Measurements from ENCODE around the gene TMEM253. TPM values are rescaled to one million over a fixed set of nuclear protein-coding genes. Genes with fewer than 3 reads are reported as not detected.

TMEM253 gene
- total RNA-seq, 1 donor from 2014 or later: under 0.01 TPM

DNA sequence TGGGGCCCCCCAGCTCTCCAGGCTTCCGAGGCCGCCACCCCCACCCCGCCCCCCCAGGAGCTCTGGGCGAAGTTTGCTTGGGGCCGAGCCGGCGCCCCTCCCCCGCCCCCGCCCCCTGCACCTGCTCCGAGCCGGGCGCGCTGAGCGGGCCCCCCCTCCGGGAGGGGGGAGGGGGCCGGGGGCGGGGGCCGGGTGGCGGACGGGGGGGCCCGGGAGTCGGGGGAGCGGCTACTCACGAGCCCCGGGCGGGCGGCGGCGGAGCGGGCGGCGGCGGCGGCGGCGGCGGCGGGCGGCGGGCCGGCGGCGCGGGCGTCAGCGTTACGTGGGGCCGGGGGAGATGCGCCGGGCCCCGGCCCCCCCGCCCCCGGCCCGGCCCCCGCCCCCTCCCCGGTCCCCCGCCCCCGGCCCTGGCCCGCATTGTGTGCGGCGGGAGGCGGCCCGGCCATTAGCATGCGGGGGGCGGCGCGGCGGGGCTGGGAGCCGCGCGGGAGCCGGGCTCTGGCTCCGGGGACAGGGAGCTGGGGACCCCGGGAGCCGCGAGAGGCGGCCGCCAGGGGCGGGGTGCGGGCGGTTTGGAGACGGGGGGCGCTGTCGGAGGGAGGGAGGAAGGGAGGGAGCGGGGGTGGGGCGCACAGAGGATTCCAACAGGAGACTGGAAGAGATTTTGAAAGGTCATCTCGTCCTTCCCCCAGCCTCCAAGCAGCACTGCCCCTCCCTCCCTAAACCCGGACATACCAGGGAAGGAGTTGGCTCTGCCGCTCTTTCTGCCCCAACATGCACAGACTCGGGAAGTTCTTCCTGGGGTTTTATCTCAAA, 2.6 kb upstream of the TMEM253 start, which contains the start of gene ZNF219:
TSS of gene ZNF219 (minus strand) at position 580 of the 816 bp plus-strand sequence. CDS start 5,064 bp downstream, outside the sequence.
- TF ChIP-seq, protein P1, sequence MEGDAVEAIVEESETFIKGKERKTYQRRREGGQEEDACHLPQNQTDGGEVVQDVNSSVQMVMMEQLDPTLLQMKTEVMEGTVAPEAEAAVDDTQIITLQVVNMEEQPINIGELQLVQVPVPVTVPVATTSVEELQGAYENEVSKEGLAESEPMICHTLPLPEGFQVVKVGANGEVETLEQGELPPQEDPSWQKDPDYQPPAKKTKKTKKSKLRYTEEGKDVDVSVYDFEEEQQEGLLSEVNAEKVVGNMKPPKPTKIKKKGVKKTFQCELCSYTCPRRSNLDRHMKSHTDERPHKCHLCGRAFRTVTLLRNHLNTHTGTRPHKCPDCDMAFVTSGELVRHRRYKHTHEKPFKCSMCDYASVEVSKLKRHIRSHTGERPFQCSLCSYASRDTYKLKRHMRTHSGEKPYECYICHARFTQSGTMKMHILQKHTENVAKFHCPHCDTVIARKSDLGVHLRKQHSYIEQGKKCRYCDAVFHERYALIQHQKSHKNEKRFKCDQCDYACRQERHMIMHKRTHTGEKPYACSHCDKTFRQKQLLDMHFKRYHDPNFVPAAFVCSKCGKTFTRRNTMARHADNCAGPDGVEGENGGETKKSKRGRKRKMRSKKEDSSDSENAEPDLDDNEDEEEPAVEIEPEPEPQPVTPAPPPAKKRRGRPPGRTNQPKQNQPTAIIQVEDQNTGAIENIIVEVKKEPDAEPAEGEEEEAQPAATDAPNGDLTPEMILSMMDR (IDR thresholded peaks at IDR 0.05; ENCODE audit: insufficient read depth, low read length, severe bottlenecking): peak; percentile 2
- Histone ChIP-seq H3K4me3 (ENCODE audit: low read depth, low read length) (peak within 1 kb of the TSS; percentile 50), H3K27me3 (ENCODE audit: control insufficient read depth, insufficient read depth, low read length) (no peaks in the 10 kb centered on the region), H3K36me3 (ENCODE audit: control insufficient read depth, insufficient read depth, low read length) (no peaks in the 10 kb centered on the region)
- no peak for FAIRE-seq
- peak; percentile 82 for DNase-seq (ENCODE audit: low read depth)

DNA sequence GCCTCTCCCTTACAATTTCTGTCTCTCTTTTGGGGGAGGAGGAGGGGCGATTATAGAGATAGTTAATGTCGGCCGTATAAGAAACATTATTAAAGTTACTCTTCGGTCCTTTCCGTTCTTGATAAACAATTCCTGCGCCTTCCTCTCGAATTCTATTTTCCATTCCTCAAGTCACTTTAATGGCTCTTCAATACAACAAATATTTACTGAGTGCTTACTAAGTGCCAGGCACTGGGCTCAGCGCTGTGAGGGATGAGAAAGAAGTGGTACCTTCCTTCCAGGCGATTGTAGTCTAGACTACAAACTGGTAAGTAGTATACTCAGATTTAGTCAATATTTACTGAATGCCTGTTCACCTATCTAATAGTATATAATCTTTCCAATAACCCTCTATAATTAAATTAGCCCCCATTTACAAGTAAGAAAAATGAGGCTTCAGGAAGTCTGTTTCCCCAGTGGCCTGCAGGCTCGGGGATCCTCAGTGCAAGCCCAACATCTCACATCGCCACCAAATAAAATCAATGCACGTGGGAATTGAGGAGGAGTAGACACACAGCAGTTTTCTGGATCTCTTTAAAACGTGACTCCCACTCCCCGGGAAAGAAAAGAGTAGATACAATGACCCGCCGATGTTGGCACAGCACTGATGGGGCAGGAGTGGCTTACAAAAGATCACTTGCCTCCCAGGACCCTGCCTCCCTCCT, 1.8 kb upstream of the TMEM253 start:
- Histone ChIP-seq H3K36me3 (ENCODE audit: control insufficient read depth, insufficient read depth, low read length) (no peaks in the 10 kb centered on the region), H3K27me3 (ENCODE audit: control insufficient read depth, insufficient read depth, low read length) (no peaks in the 10 kb centered on the region), H3K4me3 (ENCODE audit: low read depth, low read length) (peak overlapping the region; percentile 50)
- DNase-seq (ENCODE audit: low read depth) (no peak), FAIRE-seq (no peak)
- TF ChIP-seq, protein P1 (IDR thresholded peaks at IDR 0.05; ENCODE audit: insufficient read depth, low read length, severe bottlenecking): no peak

DNA sequence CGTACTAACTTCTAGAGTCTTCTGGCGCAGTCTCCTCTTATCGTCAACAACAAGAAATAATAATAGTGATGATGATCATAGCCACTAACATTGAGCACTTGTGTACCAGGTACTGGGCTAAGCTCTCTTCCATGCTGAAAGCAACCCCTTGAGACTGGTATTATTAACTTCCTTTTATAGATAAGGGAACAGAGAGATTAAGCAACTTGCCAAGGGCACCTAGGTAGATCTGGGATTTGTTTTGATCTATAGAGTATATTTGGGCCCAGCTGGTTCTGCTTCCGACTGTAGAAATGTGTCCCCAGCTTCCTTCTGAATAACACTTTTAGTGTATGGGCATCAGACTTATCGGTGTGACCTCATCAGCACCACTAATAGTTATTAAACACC, 1.3 kb upstream of the TMEM253 start:
- TF ChIP-seq, protein P1 (IDR thresholded peaks at IDR 0.05; ENCODE audit: insufficient read depth, low read length, severe bottlenecking): no peak
- FAIRE-seq (no peak), DNase-seq (ENCODE audit: low read depth) (no peak)
- Histone ChIP-seq H3K36me3 (ENCODE audit: control insufficient read depth, insufficient read depth, low read length) (no peaks in the 10 kb centered on the region), H3K27me3 (ENCODE audit: control insufficient read depth, insufficient read depth, low read length) (no peaks in the 10 kb centered on the region), H3K4me3 (ENCODE audit: low read depth, low read length) (peak overlapping the region; percentile 50)

DNA sequence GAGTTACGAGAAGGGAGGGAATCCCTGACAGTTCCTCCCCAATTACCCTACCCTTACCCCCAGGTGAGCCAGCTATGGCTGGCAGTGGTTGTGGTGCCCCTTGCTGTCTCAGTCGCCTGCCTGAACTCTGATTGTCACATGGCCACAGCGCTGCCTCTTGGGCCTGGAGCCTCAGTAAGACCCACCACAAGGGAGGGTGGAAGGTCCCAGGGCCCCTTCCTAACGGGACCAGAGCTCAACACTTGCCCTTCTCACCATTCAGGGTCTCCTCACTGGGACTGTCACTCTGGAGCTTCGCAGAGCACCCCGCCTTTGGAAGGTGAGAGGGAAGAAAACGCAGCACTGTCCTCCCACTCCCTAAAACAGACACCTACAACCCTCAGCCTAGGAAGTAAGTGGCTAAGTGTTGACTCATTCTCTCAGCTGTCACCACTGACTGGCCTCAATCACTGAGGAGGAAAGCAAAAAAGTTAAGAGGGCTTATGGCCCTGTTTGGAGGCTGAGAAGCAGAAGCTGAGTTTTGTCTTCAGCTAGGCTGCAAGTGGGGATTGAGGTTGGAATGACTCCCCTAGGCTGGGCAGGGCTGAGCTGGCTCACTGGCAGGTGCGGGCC, 1.0 kb downstream of the TMEM253 start:
- Histone ChIP-seq H3K4me3 (ENCODE audit: low read depth, low read length) (no peak overlapping the region), H3K36me3 (ENCODE audit: control insufficient read depth, insufficient read depth, low read length) (no peaks in the 10 kb centered on the region), H3K27me3 (ENCODE audit: control insufficient read depth, insufficient read depth, low read length) (no peaks in the 10 kb centered on the region)
- TF ChIP-seq, protein P1 (IDR thresholded peaks at IDR 0.05; ENCODE audit: insufficient read depth, low read length, severe bottlenecking): no peak
- FAIRE-seq (no peak), DNase-seq (ENCODE audit: low read depth) (peak; percentile 57)

DNA sequence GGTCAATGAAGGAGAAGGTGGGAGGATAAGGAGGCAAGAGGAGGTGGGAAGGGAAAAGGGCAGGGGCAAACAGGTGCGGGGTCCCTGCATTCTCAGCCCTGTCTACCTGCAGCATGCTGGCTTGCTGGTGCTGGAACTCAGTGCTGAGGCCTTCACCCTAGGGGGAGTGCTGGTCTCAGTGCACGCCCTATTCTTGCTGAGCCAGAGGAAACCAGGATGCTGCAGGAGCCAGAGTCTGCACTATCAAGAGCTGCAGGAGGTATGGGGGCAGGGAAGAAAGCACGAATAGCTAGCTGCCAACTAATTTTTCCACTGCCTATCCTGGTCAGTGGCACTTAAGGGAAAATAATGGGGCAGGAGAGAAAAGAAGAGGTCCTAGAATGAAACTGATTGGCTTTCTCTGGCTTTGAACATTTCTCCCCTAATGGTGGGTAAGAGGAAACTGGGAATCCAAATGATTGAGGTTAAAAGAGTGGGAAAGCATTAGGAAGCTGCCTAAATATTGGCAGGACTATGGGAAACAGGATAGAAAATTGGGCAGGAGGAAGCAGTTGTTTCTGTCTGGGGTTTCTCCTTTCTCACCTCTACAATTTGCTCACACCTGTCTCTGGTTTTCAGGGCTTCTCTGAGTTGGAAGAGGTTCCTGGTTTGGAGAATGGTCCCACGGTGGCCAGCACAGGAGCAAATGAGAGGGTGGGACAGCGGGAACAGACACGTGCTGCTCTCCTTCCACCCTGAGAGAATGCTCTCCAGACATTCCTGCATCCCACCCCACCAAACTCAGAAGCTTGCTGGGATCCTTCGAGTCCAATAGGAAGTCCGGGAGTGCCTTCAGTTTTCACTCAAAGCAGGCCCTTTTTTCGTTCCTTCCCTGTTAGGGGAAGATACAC, 1.9 kb downstream of the TMEM253 start:
- FAIRE-seq: no peak
- Histone ChIP-seq H3K4me3 (ENCODE audit: low read depth, low read length) (peak overlapping the region; percentile 67), H3K27me3 (ENCODE audit: control insufficient read depth, insufficient read depth, low read length) (no peaks in the 10 kb centered on the region), H3K36me3 (ENCODE audit: control insufficient read depth, insufficient read depth, low read length) (no peaks in the 10 kb centered on the region)
- TF ChIP-seq, protein P1 (IDR thresholded peaks at IDR 0.05; ENCODE audit: insufficient read depth, low read length, severe bottlenecking): no peak
- DNase-seq (ENCODE audit: low read depth): no peak

Data from bronchial epithelial cell (primary cell).